Activated T-helper 9 cell treated with anti-CD3 and anti-CD28 coated beads, Interleukin-2, amount 50 U/mL, for 16 hours (primary cell): ENCODE data around the gene CRB2.

ENCODE experiments used
- DNase-seq: peaks from one replicate; pipeline ENCODE4 v3.0.0-alpha.2; 2020; ENCODE audit warnings: low read depth

The CRB2 gene

GRCh38 chr9:123364241-123364824, 8.3 kb downstream of the CRB2 start:
- no peak for DNase-seq

GRCh38 chr9:123365287-123365880, 9.4 kb downstream of the CRB2 start:
- DNase-seq, result no peak

GRCh38 chr9:123365881-123366528, 10.0 kb downstream of the CRB2 start:
- no peak for DNase-seq

GRCh38 chr9:123368023-123368422, 12.0 kb downstream of the CRB2 start:
- no peak for DNase-seq

GRCh38 chr9:123368536-123369153, 12.6 kb downstream of the CRB2 start:
- no peak for DNase-seq

- DNase-seq, result no peak
Measured at GRCh38 chr9:123369296-123369695, 13.3 kb downstream of the CRB2 start.

GRCh38 chr9:123370108-123370507, 14.1 kb downstream of the CRB2 start:
- DNase-seq, result no peak

- no peak for DNase-seq
Measured at GRCh38 chr9:123370526-123371227, 14.7 kb downstream of the CRB2 start.

- DNase-seq, result no peak
Measured at GRCh38 chr9:123371228-123371584, 15.2 kb downstream of the CRB2 start.

GRCh38 chr9:123371805-123372590, 16.0 kb downstream of the CRB2 start:
- DNase-seq, result no peak

GRCh38 chr9:123372766-123373446, 16.9 kb downstream of the CRB2 start:
- DNase-seq, result no peak

- no peak for DNase-seq
Measured at GRCh38 chr9:123373447-123373923, 17.5 kb downstream of the CRB2 start.

- DNase-seq, result no peak
Measured at GRCh38 chr9:123373946-123374345, 17.9 kb downstream of the CRB2 start.

GRCh38 chr9:123375469-123376132, 19.6 kb downstream of the CRB2 start:
- DNase-seq, result no peak

- DNase-seq, result no peak
Measured at GRCh38 chr9:123376218-123377071, 20.4 kb downstream of the CRB2 start.

- no peak for DNase-seq
Measured at GRCh38 chr9:123377211-123377971, 21.4 kb downstream of the CRB2 start.

GRCh38 chr9:123378025-123378424, 22.0 kb downstream of the CRB2 start:
- no peak for DNase-seq

- no peak for DNase-seq
Measured at GRCh38 chr9:123378956-123379660, 23.1 kb downstream of the CRB2 start.
